IMR-90 (cell line): ENCODE results near the gene GCC1. TPM values are rescaled to one million over a fixed set of nuclear protein-coding genes. Genes with fewer than 3 reads are reported as not detected.

Experiments used
- ATAC-seq: fragments of 200-7000 bp; cut with Tn5 transposase; 2 replicates; pipeline ENCODE4 v1.9.1; 2020; ENCODE audit warnings: low read depth, mild to moderate bottlenecking, moderate library complexity
- BruUV-seq: library from RNA; stranded (reverse); fragments of 400-500 nt; replicated peaks from 2 replicates; lab custom pipeline; 2021; lab: Mats Ljungman, UMichigan
- CTCF ChIA-PET: fragments of 300-600 bp; formaldehyde crosslinking; extraction: SDS; loops from one replicate; lab custom pipeline; 2021; ENCODE audit warnings: antibody characterized with exemption; lab: Yijun Ruan, JAX
- POLR2A ChIA-PET: fragments of 300-600 bp; sonication (Branson Sonifier 250); formaldehyde crosslinking; loops from one replicate; lab custom pipeline; 2022; ENCODE audit warnings: antibody characterized with exemption; ENCODE audit not compliant: unreplicated experiment; lab: Charles Lee
- DNase-seq: peaks from one replicate; pipeline ENCODE4 v3.0.0; 2013
- H2AFZ ChIP-seq: replicated peaks from 2 replicates; pipeline ENCODE3; 2013; ENCODE audit warnings: low read length, mild to moderate bottlenecking; ENCODE audit not compliant: poor library complexity
- H2AK5ac ChIP-seq: 2 replicates; pipeline ENCODE4 v1.6.1; 2013; ENCODE audit warnings: low read depth, low read length, inconsistent platforms
- H2AK9ac ChIP-seq: replicated peaks from 2 replicates; pipeline ENCODE3; 2013; ENCODE audit warnings: mild to moderate bottlenecking, low read depth, low read length, moderate library complexity; ENCODE audit not compliant: poor library complexity
- H2BK120ac ChIP-seq: 2 replicates; pipeline ENCODE4 v1.6.1; 2013; ENCODE audit warnings: low read depth, low read length, inconsistent platforms
- H2BK15ac ChIP-seq: 3 replicates; pipeline ENCODE4 v1.6.1; 2013; ENCODE audit warnings: low read depth, low read length, inconsistent platforms
- H2BK20ac ChIP-seq: 2 replicates; pipeline ENCODE4 v1.6.1; 2013; ENCODE audit warnings: low read depth, mild to moderate bottlenecking, inconsistent platforms, low read length, moderate library complexity
- H2BK5ac ChIP-seq: 2 replicates; pipeline ENCODE4 v1.6.1; 2013; ENCODE audit warnings: mild to moderate bottlenecking, low read depth, low read length, inconsistent platforms; ENCODE audit not compliant: poor library complexity, severe bottlenecking
- H3K14ac ChIP-seq: replicated peaks from 2 replicates; pipeline ENCODE4 v1.6.1; 2013; ENCODE audit warnings: low read depth, low read length, inconsistent platforms
- H3K18ac ChIP-seq: 2 replicates; pipeline ENCODE4 v1.6.1; 2013; ENCODE audit warnings: low read depth, low read length, control low read depth
- H3K23ac ChIP-seq: 2 replicates; pipeline ENCODE4 v1.6.1; 2013; ENCODE audit warnings: low read depth, low read length, inconsistent platforms
- H3K27ac ChIP-seq: 2 replicates; pipeline ENCODE4 v1.5.1; 2013; ENCODE audit warnings: mild to moderate bottlenecking, control low read depth, low read length; ENCODE audit not compliant: insufficient read depth
- H3K27me3 ChIP-seq: 2 replicates; pipeline ENCODE4 v1.6.1; 2013; ENCODE audit warnings: low read length; ENCODE audit not compliant: control insufficient read depth, insufficient read depth
- H3K36me3 ChIP-seq: 2 replicates; pipeline ENCODE4 v1.6.1; 2013; ENCODE audit warnings: low read length, mixed read lengths; ENCODE audit not compliant: control insufficient read depth, insufficient read depth
- H3K4ac ChIP-seq: 2 replicates; pipeline ENCODE4 v1.6.1; 2013; ENCODE audit warnings: low read depth, low read length, inconsistent platforms
- H3K4me1 ChIP-seq: 2 replicates; pipeline ENCODE4 v1.6.1; 2013; ENCODE audit warnings: low read length, mixed read lengths; ENCODE audit not compliant: control insufficient read depth, insufficient read depth
- H3K4me2 ChIP-seq: 2 replicates; pipeline ENCODE4 v1.6.1; 2013; ENCODE audit warnings: low read depth, mild to moderate bottlenecking, control low read depth, low read length, moderate library complexity
- H3K4me3 ChIP-seq: 2 replicates; pipeline ENCODE4 v1.5.1; 2013; ENCODE audit warnings: low read depth, mild to moderate bottlenecking, control low read depth, low read length, moderate library complexity; ENCODE audit not compliant: insufficient read depth
- H3K56ac ChIP-seq: 2 replicates; pipeline ENCODE4 v1.6.1; 2013; ENCODE audit warnings: low read length, inconsistent platforms; ENCODE audit not compliant: insufficient read depth; ENCODE audit errors: extremely low read depth
- H3K79me1 ChIP-seq, 2 experiments: 2 replicates each; pipeline ENCODE4 v1.6.1; 2013; ENCODE audit warnings: low read length in 2 of 2, inconsistent platforms in 1 of 2, low read depth in 1 of 2
- H3K9ac ChIP-seq: 2 replicates; pipeline ENCODE4 v1.6.1; 2013; ENCODE audit warnings: low read depth, low read length, control low read depth
- H3K9me1 ChIP-seq: 2 replicates; pipeline ENCODE4 v1.6.1; 2013; ENCODE audit warnings: low read length, inconsistent platforms; ENCODE audit not compliant: insufficient read depth
- H3K9me3 ChIP-seq: 2 replicates; pipeline ENCODE4 v1.6.1; 2013; ENCODE audit warnings: low read length; ENCODE audit not compliant: control insufficient read depth, insufficient read depth
- H4K20me1 ChIP-seq: 2 replicates; pipeline ENCODE4 v1.6.1; 2013; ENCODE audit warnings: low read length, inconsistent platforms; ENCODE audit not compliant: insufficient read depth
- H4K5ac ChIP-seq: 2 replicates; pipeline ENCODE4 v1.6.1; 2013; ENCODE audit warnings: mild to moderate bottlenecking, low read depth, low read length, control low read depth
- H4K8ac ChIP-seq, 2 experiments: 2 replicates each; pipeline ENCODE4 v1.6.1; 2013; ENCODE audit warnings: low read depth in 2 of 2, low read length in 2 of 2, control low read depth in 1 of 2, inconsistent platforms in 1 of 2
- H4K91ac ChIP-seq: 2 replicates; pipeline ENCODE4 v1.6.1; 2013; ENCODE audit warnings: low read depth, low read length, inconsistent platforms; ENCODE audit not compliant: insufficient read depth
- POLR2A ChIP-seq: IDR thresholded peaks from 2 replicates; pipeline ENCODE4 v1.6.1; 2012; ENCODE audit warnings: mild to moderate bottlenecking, low read depth, low read length
- WGBS, 2 experiments: methylation state at CpG; one replicate each; pipeline versions ENCODE4 v1.1.5 to v1.1.7; 2013; ENCODE audit warnings: missing lambda C conversion rate in 2 of 2; ENCODE audit not compliant: insufficient read length in 1 of 2; ENCODE audit errors: extremely low coverage in 2 of 2; 5-methylcytosine and 5-hydroxymethylcytosine counted together
- dilution Hi-C: fragments of 300-500 bp; cut with HindIII; formaldehyde crosslinking; loops from one replicate; pipeline ENCODE4 v1.14.3; 2018; ENCODE audit warnings: low sequenced_read_pairs; ENCODE audit not compliant: unreplicated experiment
- in situ Hi-C: fragments of 300-500 bp; cut with MboI; formaldehyde crosslinking; loops from 3 replicates; pipeline ENCODE4 v1.14.3; 2019; ENCODE audit warnings: low sequenced_read_pairs, inconsistent platforms, mixed read lengths
- intact Hi-C: fragments of 100-400 bp; cut with micrococcal nuclease; formaldehyde crosslinking; loops from 2 replicates; pipeline ENCODE4 v1.10.0; 2022
- polyA plus RNA-seq, 3 experiments: library from polyadenylated mRNA; depleted of rRNA; stranded (reverse); fragments of >200 nt; gene quantifications; 2 replicates each; pipeline ENCODE4 v1.2.3, GENCODE V29; 2012; ENCODE audit warnings: low replicate concordance in 1 of 3
- total RNA-seq: library from RNA; depleted of rRNA; stranded (reverse); fragments of >200 nt; gene quantifications from 2 replicates; pipeline ENCODE4 v1.2.3, GENCODE V29; 2012

The GCC1 gene
- total and polyA plus RNA-seq, 2 of the 4 experiments (the other 2 are of a cell fraction): 6.1 to 22.9 TPM

DNA sequence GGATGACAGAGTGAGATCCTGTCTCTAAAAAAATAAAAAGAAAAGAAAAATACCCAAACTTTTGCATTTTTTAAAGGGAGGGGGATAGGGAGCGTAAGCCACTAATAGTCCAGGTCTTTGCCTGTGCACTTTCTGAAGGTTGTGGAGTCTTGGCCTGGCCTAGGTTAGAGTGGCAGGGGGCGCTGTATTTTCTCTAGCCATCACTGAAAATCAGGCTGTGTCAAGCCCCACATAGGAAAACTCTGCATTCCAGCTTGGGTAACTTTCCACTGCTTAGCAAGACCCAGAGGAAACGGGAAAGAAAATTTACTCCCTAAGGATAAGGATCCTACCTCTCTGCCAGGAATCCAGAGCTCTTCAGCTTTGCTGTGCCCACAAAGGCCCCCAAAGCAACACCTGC, 43.0 kb upstream of the GCC1 start:
- Histone ChIP-seq H4K91ac (no peak overlapping the region), H2BK15ac (no peak overlapping the region), H3K4me3 (no peak overlapping the region), H3K18ac (no peak overlapping the region), H3K27me3 (peaks cover 4% of the 10 kb centered on the region; the same call in 1 of the 2 replicates), H4K8ac (no peak overlapping the region), H3K9me3 (no peaks in the 10 kb centered on the region), H3K56ac (no peak overlapping the region), H3K14ac (no peak overlapping the region), H3K4me2 (no peak overlapping the region), H3K9ac (no peak overlapping the region), H2AK9ac (no peak overlapping the region), H4K5ac (no peak overlapping the region), H3K4me1 (peaks cover 6% of the 10 kb centered on the region), H3K36me3 (no peaks in the 10 kb centered on the region), H2AFZ (no peak overlapping the region), H2BK20ac (no peak overlapping the region), H2BK5ac (no peak overlapping the region), H3K9me1 (no peaks in the 10 kb centered on the region), H3K79me1 (no peaks in the 10 kb centered on the region), H3K27ac (no peak overlapping the region), H2BK120ac (no peak overlapping the region), H2AK5ac (no peak overlapping the region), H3K23ac (no peak overlapping the region), H4K20me1 (no peaks in the 10 kb centered on the region), H3K4ac (no peak overlapping the region)
- no TSS peak for BruUV-seq
- WGBS, 2 experiments: no CpG with 5 or more reads among the region's 3 CpGs
- POLR2A ChIA-PET: no interaction called here
- no peak for DNase-seq
- ATAC-seq: no peak
- dilution Hi-C loops: no loop called here
- intact Hi-C loops: no loop called here
- CTCF ChIA-PET: interaction anchor here (0.8 to 1.1 kb wide), 3 partner anchors 36 to 79 kb away, joined by 3 to 8 read pairs (median 3); no protein-coding TSS in a partner anchor
- in situ Hi-C loops: no loop called here
- TF ChIP-seq POLR2A: no peak
